ENCODE results near the gene ZNF683. TPM values are rescaled to one million over a fixed set of nuclear protein-coding genes. Genes with fewer than 3 reads are reported as not detected.
A peak's percentile ranks its signal among the peaks of the same experiment; 100 is the strongest.
"Not testable (repeated sequence)": the region's sequence is repeated elsewhere in the genome, so short reads cannot be mapped to it uniquely, and the experiment has no call there.

The ZNF683 gene
- total RNA-seq, 1 donor from 2014 or later: not detected

- DNase-seq (ENCODE audit: low read depth) (peak; percentile 73), FAIRE-seq (no peak)
- Histone ChIP-seq H3K27me3 (ENCODE audit: control insufficient read depth, insufficient read depth, low read length) (no peaks in the 10 kb centered on the region), H3K4me3 (ENCODE audit: low read depth, low read length) (peak overlapping the region; percentile 83), H3K36me3 (ENCODE audit: control insufficient read depth, insufficient read depth, low read length) (peaks cover 15% of the 10 kb centered on the region)
- no peak for TF ChIP-seq CTCF (IDR thresholded peaks at IDR 0.05; ENCODE audit: insufficient read depth, low read length, severe bottlenecking)
Measured at GRCh38 chr1:26336477-26337205, 35.9 kb downstream of the ZNF683 start.

GRCh38 chr1:26335774-26336476 lies 36.6 kb downstream of the ZNF683 start:
- peaks cover 20% of the 10 kb centered on the region for H3K36me3 ChIP-seq (ENCODE audit: control insufficient read depth, insufficient read depth, low read length)
- TF ChIP-seq CTCF (IDR thresholded peaks at IDR 0.05; ENCODE audit: insufficient read depth, low read length, severe bottlenecking): no peak
- peak overlapping the region; percentile 83 for H3K4me3 ChIP-seq (ENCODE audit: low read depth, low read length)
- H3K27me3 ChIP-seq (ENCODE audit: control insufficient read depth, insufficient read depth, low read length): no peaks in the 10 kb centered on the region
- DNase-seq (ENCODE audit: low read depth) (no peak), FAIRE-seq (no peak)

- DNase-seq (ENCODE audit: low read depth); FAIRE-seq; H3K27me3 ChIP-seq (ENCODE audit: control insufficient read depth, insufficient read depth, low read length); H3K4me3 ChIP-seq (ENCODE audit: low read depth, low read length): not testable (repeated sequence)
- peaks cover 19% of the 10 kb centered on the region for H3K36me3 ChIP-seq (ENCODE audit: control insufficient read depth, insufficient read depth, low read length)
Measured at GRCh38 chr1:26333312-26333711, 39.2 kb downstream of the ZNF683 start.

- Histone ChIP-seq H3K27me3 (ENCODE audit: control insufficient read depth, insufficient read depth, low read length) (no peaks in the 10 kb centered on the region), H3K36me3 (ENCODE audit: control insufficient read depth, insufficient read depth, low read length) (peaks cover 26% of the 10 kb centered on the region), H3K4me3 (ENCODE audit: low read depth, low read length) (no peak overlapping the region)
- FAIRE-seq: no peak
- no peak for DNase-seq (ENCODE audit: low read depth)
- no peak for TF ChIP-seq CTCF (IDR thresholded peaks at IDR 0.05; ENCODE audit: insufficient read depth, low read length, severe bottlenecking)
Measured at GRCh38 chr1:26330276-26330675, 42.3 kb downstream of the ZNF683 start.

GRCh38 chr1:26329380-26329779 lies 43.2 kb downstream of the ZNF683 start:
- H3K4me3 ChIP-seq (ENCODE audit: low read depth, low read length); DNase-seq (ENCODE audit: low read depth); FAIRE-seq; H3K27me3 ChIP-seq (ENCODE audit: control insufficient read depth, insufficient read depth, low read length): not testable (repeated sequence)
- peaks cover 34% of the 10 kb centered on the region for H3K36me3 ChIP-seq (ENCODE audit: control insufficient read depth, insufficient read depth, low read length)

- no peaks in the 10 kb centered on the region for H3K27me3 ChIP-seq (ENCODE audit: control insufficient read depth, insufficient read depth, low read length)
- no peak for DNase-seq (ENCODE audit: low read depth)
- H3K36me3 ChIP-seq (ENCODE audit: control insufficient read depth, insufficient read depth, low read length): peaks cover 42% of the 10 kb centered on the region
- no peak overlapping the region for H3K4me3 ChIP-seq (ENCODE audit: low read depth, low read length)
- no peak for TF ChIP-seq CTCF (IDR thresholded peaks at IDR 0.05; ENCODE audit: insufficient read depth, low read length, severe bottlenecking)
- FAIRE-seq: peak; percentile 18
Measured at GRCh38 chr1:26328597-26328996, 44.0 kb downstream of the ZNF683 start.

Data from bronchial epithelial cell (primary cell).